H1 (cell line): Measurements from ENCODE around the gene FOXB1. TPM values are rescaled to one million over a fixed set of nuclear protein-coding genes. Genes with fewer than 3 reads are reported as not detected.

Source experiments
- SUZ12 ChIP-seq: fragments of 200-600 bp; sonication (generic); IDR thresholded peaks from 2 replicates; pipeline ENCODE4 v1.6.1; 2012; ENCODE audit warnings: mild to moderate bottlenecking, inconsistent platforms, low read length, moderate library complexity, mixed read lengths
- TCF12 ChIP-seq: IDR thresholded peaks from 2 replicates; pipeline ENCODE4 v1.6.1; 2011; ENCODE audit warnings: low read depth, mild to moderate bottlenecking, low read length
- USF2 ChIP-seq: IDR thresholded peaks from 2 replicates; pipeline ENCODE4 v1.6.1; 2011; ENCODE audit warnings: low read length, improper control_type of control experiment
- ZNF274 ChIP-seq: IDR thresholded peaks from 2 replicates; pipeline ENCODE4 v1.7.0; 2012; ENCODE audit warnings: low read length, borderline replicate concordance; ENCODE audit errors: extremely low read depth
- polyA plus RNA-seq, 7 experiments: library from polyadenylated mRNA; depleted of rRNA in 3 of 7; stranded (reverse) in 5 of 7; unstranded in 2 of 7; fragments of >200 nt in 5 of 7; fragments of 200-250 nt in 2 of 7; gene quantifications; 1 replicate in 5 of 7; 2 replicates in 1 of 7; 4 replicates in 1 of 7; pipeline versions ENCODE4 v1.2.1 to v1.2.3, GENCODE V29; 2011 to 2013; ENCODE audit warnings: missing spikeins in 2 of 7, mixed read lengths in 2 of 7
- total RNA-seq: library from RNA; stranded (reverse); fragmentation: NEBNext Ultra II Directional; extraction: Animal tissue kit (Norgen Biotek cat#: 25700); gene quantifications from 2 replicates; pipeline ENCODE4 v1.2.1, GENCODE V29; 2021

FOXB1 gene
- total and polyA plus RNA-seq, 2 of the 8 experiments (the other 6 are each of a cell fraction or from before 2014, with no cell fraction given), result 0.92 to 1.5 TPM

- TF ChIP-seq USF2, result no peak
- no peak for TF ChIP-seq TCF12
- no peak for TF ChIP-seq ZNF274
- peak; percentile 82; the same call in 1 of the 2 replicates for TF ChIP-seq SUZ12
Observed at GRCh38 chr15:60004846-60005351, 788 bp downstream of the FOXB1 start (continued).
